K562 (cell line): Measurements from ENCODE around the gene COPB2. TPM values are rescaled to one million over a fixed set of nuclear protein-coding genes. Genes with fewer than 3 reads are reported as not detected.

Experiments used
- ARID1B ChIP-seq: fragments of 450-650 bp; IDR thresholded peaks from 2 replicates; pipeline ENCODE4 v1.6.1; 2016; ENCODE audit warnings: antibody characterized with exemption, mild to moderate bottlenecking, inconsistent platforms
- CGGBP1 ChIP-seq: fragments of 250-450 bp; sonication (Bioruptor Pico); IDR thresholded peaks from 2 replicates; pipeline ENCODE4 v1.9.0; 2021; ENCODE audit warnings: mild to moderate bottlenecking
- DMBX1 ChIP-seq: fragments of 250-450 bp; sonication (Bioruptor Pico); IDR thresholded peaks from 2 replicates; pipeline ENCODE4 v1.8.0; 2022; ENCODE audit warnings: inconsistent platforms, mild to moderate bottlenecking, moderate library complexity, borderline replicate concordance
- HDAC1 ChIP-seq, 2 experiments: fragments of 450-650 bp; IDR thresholded peaks; 2 replicates each; pipeline ENCODE4 v1.6.1; 2016 to 2017; ENCODE audit warnings: inconsistent platforms in 1 of 2, mild to moderate bottlenecking in 1 of 2, moderate library complexity in 1 of 2
- HDAC3 ChIP-seq: fragments of 450-650 bp; IDR thresholded peaks from 2 replicates; pipeline ENCODE4 v1.6.1; 2018; ENCODE audit warnings: borderline replicate concordance, mild to moderate bottlenecking, moderate library complexity; ENCODE audit not compliant: partially characterized antibody
- HINFP ChIP-seq: fragments of 450-650 bp; conservative IDR thresholded peaks from 2 replicates; pipeline ENCODE4 v1.6.1; 2016; ENCODE audit warnings: missing genetic modification characterization, low read depth, mild to moderate bottlenecking, control low read depth, missing compliant biosample characterization
- KAT8 ChIP-seq: fragments of 450-650 bp; IDR thresholded peaks from 2 replicates; pipeline ENCODE4 v1.6.1; 2016; ENCODE audit warnings: low read depth, mild to moderate bottlenecking
- MCM2 ChIP-seq: fragments of 450-650 bp; IDR thresholded peaks from 2 replicates; pipeline ENCODE4 v1.6.1; 2017; ENCODE audit warnings: low read depth, mild to moderate bottlenecking
- NFXL1 ChIP-seq: fragments of 450-650 bp; formaldehyde crosslinking; IDR thresholded peaks from 2 replicates; pipeline ENCODE4 v1.4.0; 2021; ENCODE audit warnings: mild to moderate bottlenecking
- NR0B1 ChIP-seq: fragments of 450-650 bp; IDR thresholded peaks from one replicate; pipeline ENCODE4 v1.6.1; 2018; ENCODE audit warnings: mild to moderate bottlenecking, moderate library complexity; ENCODE audit not compliant: partially characterized antibody
- POLR2A ChIP-seq: fragments of 450-650 bp; conservative IDR thresholded peaks from 2 replicates; pipeline ENCODE4 v1.6.1; 2016
- RAD51 ChIP-seq: fragments of 450-650 bp; IDR thresholded peaks from 2 replicates; pipeline ENCODE4 v1.7.1; 2016; ENCODE audit warnings: low read depth, mild to moderate bottlenecking, borderline replicate concordance
- SIN3A ChIP-seq, 2 experiments: fragments of 150-350 bp in 1 of 2; IDR thresholded peaks; 2 replicates each; pipeline ENCODE4 v1.6.1; 2011 to 2016; ENCODE audit warnings: borderline replicate concordance in 2 of 2, low read depth in 2 of 2, low read length in 2 of 2, mild to moderate bottlenecking in 2 of 2, moderate library complexity in 2 of 2; ENCODE audit not compliant: control insufficient read depth in 1 of 2
- SLC30A9 ChIP-seq: fragments of 250-450 bp; sonication (Bioruptor Pico); IDR thresholded peaks from 2 replicates; pipeline ENCODE4 v1.8.0; 2022; ENCODE audit warnings: mild to moderate bottlenecking, moderate library complexity
- SNAPC5 ChIP-seq: fragments of 250-450 bp; sonication (Bioruptor Pico); IDR thresholded peaks from 2 replicates; pipeline ENCODE4 v1.8.0; 2021; ENCODE audit warnings: moderate library complexity, mild to moderate bottlenecking, inconsistent platforms
- TFAM ChIP-seq: fragments of 250-450 bp; sonication (Bioruptor Pico); conservative IDR thresholded peaks from 2 replicates; pipeline ENCODE4 v1.5.0; 2021; ENCODE audit warnings: mild to moderate bottlenecking, moderate library complexity
- ZBED1 ChIP-seq: IDR thresholded peaks from 2 replicates; pipeline ENCODE4 v1.6.1; 2014
- ZNF12 ChIP-seq: sonication (generic); formaldehyde crosslinking; IDR thresholded peaks from 2 replicates; pipeline ENCODE4 v1.4.0; 2020; ENCODE audit warnings: mild to moderate bottlenecking, missing genetic modification reagents
- ZNF121 ChIP-seq: sonication (generic); formaldehyde crosslinking; conservative IDR thresholded peaks from 2 replicates; pipeline ENCODE4 v1.8.0; 2022; ENCODE audit warnings: missing genetic modification reagents
- ZNF175 ChIP-seq: fragments of 200-800 bp; sonication (Bioruptor generic); IDR thresholded peaks from 2 replicates; pipeline ENCODE4 v1.6.1; 2016; ENCODE audit warnings: low read depth, mild to moderate bottlenecking, missing genetic modification characterization, missing compliant biosample characterization
- ZNF224 ChIP-seq: sonication (generic); formaldehyde crosslinking; IDR thresholded peaks from 2 replicates; pipeline ENCODE4 v1.8.0; 2022; ENCODE audit warnings: mild to moderate bottlenecking, missing genetic modification reagents
- ZNF518B ChIP-seq: fragments of 250-450 bp; sonication (Bioruptor Pico); IDR thresholded peaks from 2 replicates; pipeline ENCODE4 v1.5.0; 2021; ENCODE audit warnings: mild to moderate bottlenecking, moderate library complexity
- polyA plus RNA-seq, 8 experiments: library from polyadenylated mRNA; depleted of rRNA in 4 of 8; stranded (reverse) in 5 of 8; unstranded in 3 of 8; fragments of >200 nt; fragmentation: Nextera tagmentation in 2 of 8; fragmentation: Illumina TruSeq in 1 of 8; extraction: Ambion mirVana in 2 of 8; extraction: Trizol in 1 of 8; gene quantifications; 2 replicates each; pipeline versions ENCODE4 v1.2.1 to v1.2.3, GENCODE V29; 2011 to 2014; ENCODE audit warnings: inconsistent platforms in 1 of 8, missing spikeins in 1 of 8
- total RNA-seq, 7 experiments: library from RNA; depleted of rRNA in 6 of 7; stranded (reverse); fragments of >200 nt in 6 of 7; fragmentation: Illumina TruSeq in 2 of 7; extraction: Trizol in 2 of 7; gene quantifications; 2 replicates each; pipeline versions ENCODE4 v1.2.1 to v1.2.3, GENCODE V29; 2011 to 2021; ENCODE audit warnings: low replicate concordance in 1 of 7

The COPB2 gene
- total and polyA plus RNA-seq, 9 of the 15 experiments (the other 6 are each of a cell fraction or from before 2014, with no cell fraction given) = 64.3 to 189 (median 130) TPM

DNA sequence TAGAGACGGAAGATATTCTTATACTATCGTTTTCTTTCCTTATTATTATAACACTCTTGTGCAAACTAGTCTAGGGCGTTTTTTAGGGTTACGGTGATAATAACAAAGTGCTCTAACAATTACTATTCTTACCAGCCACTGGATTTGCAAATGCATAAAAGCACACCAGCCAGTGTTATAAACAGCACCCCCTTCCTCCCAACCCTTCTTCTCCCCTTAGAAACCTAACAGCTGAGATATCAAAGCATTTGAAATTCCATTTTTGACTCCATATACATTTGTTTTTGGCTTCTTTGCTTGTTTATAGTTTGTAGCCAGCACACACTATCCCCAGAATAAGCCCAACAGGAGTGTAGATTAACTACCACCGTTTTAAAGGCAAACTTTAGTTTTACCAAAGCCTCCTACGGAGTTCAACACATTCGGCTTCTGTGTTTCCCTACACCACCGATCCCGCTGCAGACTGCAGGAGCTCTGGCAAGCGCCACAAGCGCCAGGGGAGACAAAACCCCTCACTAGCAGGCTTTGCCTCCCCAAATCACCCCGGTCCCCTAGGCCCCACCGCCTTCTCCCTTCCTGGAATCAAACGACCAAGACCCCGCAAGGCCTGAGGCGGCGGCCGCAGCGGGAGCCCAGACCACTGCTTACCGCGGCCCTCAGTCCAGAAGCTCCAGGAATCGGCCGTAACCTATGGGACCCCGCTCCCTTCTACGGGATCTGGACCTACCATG, 461 bp downstream of the COPB2 start (continued):
- TF ChIP-seq TFAM (CRISPR knock-in tag) (no peak), ZNF518B (CRISPR knock-in tag) (no peak), SLC30A9 (no peak), ZNF175 (CRISPR knock-in tag) (no peak), HDAC1 (IDR thresholded peaks at IDR 0.05) (peak in 1 of 2 experiments; percentile 74; a peak in 1 of 4 replicates), ZBED1 (no peak), MCM2 (no peak), SNAPC5 (CRISPR knock-in tag) (no peak), RAD51 (no peak), CGGBP1 (CRISPR knock-in tag) (peak; percentile 60; the same call in 1 of the 2 replicates), HDAC3 (no peak), ZNF224 (CRISPR knock-in tag) (no peak), SIN3A (IDR thresholded peaks at IDR 0.05; ENCODE audit: borderline replicate concordance in 2 of 2, control insufficient read depth in 1 of 2, low read depth in 2 of 2, low read length in 2 of 2) (no peak; a peak in 1 of 4 replicates), NFXL1 (CRISPR knock-in tag) (no peak), ZNF121 (CRISPR knock-in tag) (no peak), DMBX1 (CRISPR knock-in tag) (no peak), ARID1B (no peak; the same call in 1 of the 2 replicates), HINFP (tag) (no peak), POLR2A (no peak), NR0B1 (no peak), KAT8 (no peak), ZNF12 (CRISPR knock-in tag) (no peak)
